Mucosa of rectum (tissue), 2 donors: ENCODE measurements around the gene SKAP1.

Source experiments
- H3K27ac ChIP-seq, 2 donors: one replicate each; pipeline ENCODE4 v1.7.0; 2013; ENCODE audit warnings: inconsistent platforms in 2 of 2, low read depth in 2 of 2, low read length in 2 of 2
- H3K27me3 ChIP-seq, 2 donors: one replicate each; pipeline ENCODE4 v1.7.0; 2013; ENCODE audit warnings: low read length in 2 of 2; ENCODE audit not compliant: control insufficient read depth in 2 of 2, insufficient read depth in 2 of 2
- H3K36me3 ChIP-seq, 2 donors: one replicate each; pipeline ENCODE4 v1.7.0; 2013; ENCODE audit warnings: low read length in 2 of 2; ENCODE audit not compliant: control insufficient read depth in 2 of 2, insufficient read depth in 2 of 2
- H3K4me1 ChIP-seq, 2 donors: one replicate each; pipeline ENCODE4 v1.7.0; 2013; ENCODE audit warnings: low read length in 2 of 2, mild to moderate bottlenecking in 1 of 2; ENCODE audit not compliant: control insufficient read depth in 2 of 2, insufficient read depth in 2 of 2
- H3K4me3 ChIP-seq, 2 donors: one replicate each; pipeline ENCODE4 v1.7.0; 2013; ENCODE audit warnings: low read length in 2 of 2
- H3K9ac ChIP-seq, 2 donors: one replicate each; pipeline ENCODE4 v1.7.0; 2013; ENCODE audit warnings: low read length in 2 of 2, low read depth in 1 of 2, mild to moderate bottlenecking in 1 of 2
- H3K9me3 ChIP-seq, 2 donors: one replicate each; pipeline ENCODE4 v1.7.0; 2013; ENCODE audit warnings: low read length in 2 of 2; ENCODE audit not compliant: control insufficient read depth in 2 of 2
- donor health status: healthy.
- donor health status: Normal muscosa, but diverticular disease.

Gene SKAP1

DNA sequence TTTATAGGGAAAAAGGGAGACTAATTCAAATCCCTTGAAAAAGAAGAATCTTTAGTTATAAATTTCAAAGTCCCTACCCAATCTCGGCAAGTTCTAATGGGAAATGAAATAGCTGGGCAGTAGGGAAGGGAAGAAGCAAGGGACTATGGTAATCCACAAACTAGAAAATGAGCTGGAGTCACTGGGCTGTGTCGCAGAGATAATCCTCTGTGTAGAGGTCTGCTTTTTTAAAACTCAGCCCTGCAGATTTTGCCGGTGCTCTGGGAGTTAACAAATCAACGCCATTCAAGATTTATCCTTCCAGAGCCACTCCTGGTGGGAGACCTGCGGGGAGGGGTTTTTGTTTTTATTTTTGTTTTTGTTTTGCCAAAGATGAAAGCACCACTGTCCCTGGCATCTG is 301.6 kb downstream of the SKAP1 start:
- Histone ChIP-seq H3K4me3 (no peak overlapping the region), H3K9me3 (no peaks in the 10 kb centered on the region), H3K4me1 (no peaks in the 10 kb centered on the region), H3K27me3 (no peaks in the 10 kb centered on the region), H3K27ac (no peak overlapping the region), H3K36me3 (peaks cover 4 to 11% of the 10 kb centered on the region in 2 donors), H3K9ac (no peak overlapping the region)

DNA sequence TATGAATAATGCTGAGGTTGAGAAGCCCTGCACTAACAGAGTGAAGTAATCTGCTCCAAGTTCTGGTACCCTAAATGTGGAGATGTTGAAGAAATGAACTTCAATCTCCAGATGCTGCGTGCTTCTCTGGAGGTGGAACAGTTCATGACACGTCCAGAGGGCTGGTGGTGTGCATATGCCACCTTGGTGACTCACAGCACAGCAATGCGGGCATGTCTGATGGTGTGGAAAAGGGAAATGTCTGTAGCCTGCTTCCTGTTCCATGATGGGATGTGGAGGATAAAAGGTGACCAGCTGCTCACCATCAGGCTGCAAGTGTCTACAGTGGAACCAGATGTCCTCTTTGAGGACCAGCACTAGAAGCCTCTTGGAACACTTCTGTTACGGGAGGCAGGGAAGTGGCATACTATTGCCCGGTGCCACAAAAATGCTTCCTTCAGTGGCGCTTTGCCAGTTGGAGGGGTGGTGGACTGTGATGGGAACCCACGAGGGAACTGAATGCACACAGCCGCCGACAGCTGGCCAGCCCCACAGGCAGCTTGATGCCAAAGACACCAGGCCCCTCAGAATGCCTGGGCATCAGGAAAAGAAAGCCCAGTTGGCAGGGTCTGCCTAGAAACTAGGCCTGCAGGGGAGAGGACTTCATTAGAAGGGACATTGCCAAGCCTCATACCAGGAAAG is 302.5 kb downstream of the SKAP1 start:
- H3K27me3 ChIP-seq: no peaks in the 10 kb centered on the region
- H3K27ac ChIP-seq: no peak overlapping the region
- no peak overlapping the region for H3K9ac ChIP-seq
- H3K4me3 ChIP-seq: no peak overlapping the region
- H3K9me3 ChIP-seq: no peaks in the 10 kb centered on the region
- no peaks in the 10 kb centered on the region for H3K4me1 ChIP-seq
- H3K36me3 ChIP-seq: peaks cover 13 to 20% of the 10 kb centered on the region in 2 donors

DNA sequence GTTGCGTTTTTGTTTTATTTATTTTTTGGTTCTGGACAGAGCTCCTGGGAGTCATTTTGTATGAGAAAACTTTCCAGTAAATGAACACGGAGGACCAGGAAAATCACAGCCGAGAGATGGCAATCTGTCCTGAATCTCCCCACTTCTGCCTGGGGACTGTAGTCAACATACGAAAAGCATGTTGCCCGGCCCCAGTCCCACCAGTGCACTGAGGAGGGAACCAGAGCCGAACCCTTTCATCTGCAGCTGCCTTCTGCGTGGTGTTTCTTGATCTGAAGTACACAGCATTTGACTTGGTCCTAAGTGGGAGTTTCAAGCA is 303.5 kb downstream of the SKAP1 start:
- H3K9me3 ChIP-seq: no peaks in the 10 kb centered on the region
- no peak overlapping the region for H3K9ac ChIP-seq
- peaks cover 23 to 30% of the 10 kb centered on the region in 2 donors for H3K36me3 ChIP-seq
- no peak overlapping the region for H3K27ac ChIP-seq
- H3K27me3 ChIP-seq: no peaks in the 10 kb centered on the region
- no peak overlapping the region for H3K4me3 ChIP-seq
- no peaks in the 10 kb centered on the region for H3K4me1 ChIP-seq

DNA sequence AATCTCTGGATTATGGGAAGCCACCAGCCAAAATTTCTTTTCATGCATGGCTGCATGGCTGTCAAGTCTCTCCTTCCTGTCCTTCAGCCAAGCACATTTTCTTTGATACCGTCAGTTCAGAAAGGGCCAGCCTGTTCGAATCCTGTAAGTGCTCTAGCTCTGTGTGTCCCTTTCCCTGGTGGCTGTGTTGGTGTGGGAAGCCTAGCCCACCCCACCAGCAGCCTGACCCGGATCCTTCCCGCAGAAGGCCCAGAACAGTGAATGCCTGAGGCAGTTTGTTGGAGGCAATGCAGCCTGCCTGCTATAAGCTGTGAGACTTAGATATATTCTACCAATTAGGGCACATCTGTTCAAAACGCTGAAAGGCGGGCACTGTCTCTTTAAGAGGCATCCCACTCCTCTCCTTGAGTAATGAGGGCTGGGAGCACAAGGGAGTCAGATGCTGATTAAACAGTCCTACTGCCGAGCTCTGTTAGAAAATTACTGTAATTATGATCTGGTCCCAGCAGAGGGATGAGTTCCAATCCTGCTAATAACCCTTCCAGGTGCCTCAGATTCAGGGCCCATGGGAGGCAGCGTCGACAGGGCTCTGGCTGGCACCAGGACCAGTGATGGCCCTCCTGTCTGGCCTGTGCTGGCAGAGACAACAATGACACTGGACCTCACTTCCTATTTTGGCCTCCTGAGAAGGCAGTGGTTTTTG is 304.0 kb downstream of the SKAP1 start:
- peaks cover 28 to 35% of the 10 kb centered on the region in 2 donors for H3K36me3 ChIP-seq
- H3K4me3 ChIP-seq: no peak overlapping the region
- no peaks in the 10 kb centered on the region for H3K4me1 ChIP-seq
- H3K9me3 ChIP-seq: no peaks in the 10 kb centered on the region
- no peak overlapping the region for H3K27ac ChIP-seq
- H3K27me3 ChIP-seq: no peaks in the 10 kb centered on the region
- H3K9ac ChIP-seq: no peak overlapping the region

DNA sequence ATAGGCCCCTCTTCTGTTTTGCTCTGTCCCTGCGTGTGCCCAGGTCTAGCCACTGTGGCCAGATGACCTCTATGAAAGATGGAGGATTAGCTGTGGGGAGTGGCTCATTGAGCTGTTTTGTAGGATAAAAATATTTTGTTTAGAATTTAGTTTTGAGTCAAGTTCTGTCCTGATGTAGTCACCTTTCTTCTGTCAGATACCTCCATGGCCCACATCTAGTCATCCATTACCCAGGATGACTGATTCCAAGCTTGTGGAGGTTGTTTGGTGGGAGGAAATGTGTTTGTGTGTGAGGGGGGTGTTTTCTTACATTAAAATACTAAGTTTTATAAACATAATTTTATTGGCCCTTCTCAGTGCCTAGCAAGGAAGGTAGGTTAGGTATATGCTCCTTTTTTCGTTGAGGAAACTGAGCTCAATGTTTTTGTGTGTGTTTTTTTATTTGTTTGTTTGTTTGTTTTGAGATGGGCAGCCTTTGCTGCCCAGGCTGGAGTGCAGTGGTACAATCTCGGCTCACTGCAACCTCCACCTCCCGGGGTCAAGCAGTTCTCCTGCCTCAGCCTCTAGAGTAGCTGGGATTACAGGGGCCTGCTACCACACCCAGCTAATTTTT is 306.1 kb downstream of the SKAP1 start:
- Histone ChIP-seq H3K9me3 (no peaks in the 10 kb centered on the region), H3K27me3 (no peaks in the 10 kb centered on the region), H3K9ac (no peak overlapping the region), H3K27ac (no peak overlapping the region), H3K36me3 (peaks cover 33 to 40% of the 10 kb centered on the region in 2 donors), H3K4me3 (no peak overlapping the region), H3K4me1 (no peaks in the 10 kb centered on the region)

DNA sequence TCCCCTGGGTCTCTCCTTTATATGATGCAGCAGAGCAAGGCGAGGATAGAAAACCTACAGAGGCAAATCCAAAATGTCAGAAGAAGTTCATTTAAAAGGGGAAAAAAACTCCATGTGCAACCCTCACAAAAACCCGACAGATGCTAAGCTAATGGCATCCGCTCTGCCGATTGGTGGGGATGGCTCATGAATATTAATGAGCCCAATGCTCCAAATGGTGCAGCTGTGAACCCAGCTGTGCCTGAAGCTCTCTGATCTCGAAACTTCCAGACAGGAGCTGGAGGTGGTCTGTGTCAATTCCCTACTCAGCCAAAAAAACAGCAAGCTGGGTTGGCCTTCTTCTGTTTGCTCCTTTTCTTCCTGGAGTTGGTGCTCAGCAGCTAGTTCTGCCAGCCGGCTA is 306.9 kb downstream of the SKAP1 start:
- Histone ChIP-seq H3K4me3 (no peak overlapping the region), H3K36me3 (peaks cover 33 to 47% of the 10 kb centered on the region in 2 donors), H3K27ac (no peak overlapping the region), H3K27me3 (no peaks in the 10 kb centered on the region), H3K4me1 (no peaks in the 10 kb centered on the region), H3K9me3 (no peaks in the 10 kb centered on the region), H3K9ac (no peak overlapping the region)

DNA sequence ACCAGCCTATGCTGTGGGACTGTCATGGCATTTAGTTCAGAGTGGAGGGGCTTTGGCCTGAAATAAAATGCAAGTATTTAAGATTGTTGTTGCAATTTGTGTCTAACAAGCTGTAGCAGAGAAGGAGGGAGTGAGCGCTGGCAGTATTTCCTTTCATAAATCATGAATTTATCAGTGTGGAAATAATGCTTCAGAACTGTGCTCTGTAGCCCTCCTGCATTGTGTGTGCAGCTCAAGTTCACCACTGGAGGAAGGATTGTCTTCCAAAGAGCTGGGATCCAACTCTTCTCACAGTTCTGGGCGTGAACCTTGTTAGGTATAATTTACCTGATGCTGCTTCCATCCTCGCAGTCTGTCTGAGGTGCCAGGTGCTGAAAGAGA is 307.4 kb downstream of the SKAP1 start:
- no peak overlapping the region for H3K9ac ChIP-seq
- peaks cover 37 to 52% of the 10 kb centered on the region in 2 donors for H3K36me3 ChIP-seq

DNA sequence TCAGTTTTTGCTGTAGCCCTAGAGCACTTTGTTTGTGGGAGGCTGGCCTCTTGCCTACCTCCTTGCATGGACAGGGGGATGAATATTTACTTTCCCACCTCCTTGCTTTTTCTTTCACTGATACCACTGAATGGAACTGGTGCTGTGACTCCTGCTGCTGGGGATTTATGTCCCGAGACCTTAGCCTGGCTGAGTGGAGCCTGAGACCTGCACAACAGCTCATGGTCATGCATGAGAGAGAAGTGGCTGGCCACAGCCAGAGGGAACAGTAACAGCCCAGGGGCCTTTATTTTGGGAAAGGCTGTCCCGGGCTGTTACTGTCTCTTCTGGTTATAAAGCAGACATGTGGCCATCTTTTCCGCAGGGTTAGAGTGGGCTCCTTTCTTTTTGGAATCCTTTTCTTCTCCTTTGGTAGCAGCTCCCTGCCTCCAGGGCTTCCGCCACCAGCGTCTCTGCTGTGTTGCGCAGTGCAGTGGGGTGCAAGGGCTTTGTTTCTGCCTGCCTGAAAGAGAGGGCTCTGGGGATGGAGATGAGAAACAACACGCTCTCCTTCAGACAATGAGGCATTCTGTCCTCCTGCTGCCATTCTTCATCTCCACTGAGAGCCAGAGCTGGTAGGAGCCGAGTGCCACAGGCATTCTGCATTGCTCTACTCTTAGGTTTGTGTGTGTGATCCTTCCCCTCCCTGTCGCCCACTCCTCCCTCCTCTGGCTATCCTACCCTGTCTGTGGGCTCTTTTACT is 307.9 kb downstream of the SKAP1 start:
- no peaks in the 10 kb centered on the region for H3K27me3 ChIP-seq
- no peak overlapping the region for H3K4me3 ChIP-seq
- H3K9ac ChIP-seq: no peak overlapping the region
- no peak overlapping the region for H3K27ac ChIP-seq
- H3K4me1 ChIP-seq: no peaks in the 10 kb centered on the region
- H3K36me3 ChIP-seq: peaks cover 40 to 53% of the 10 kb centered on the region in 2 donors
- no peaks in the 10 kb centered on the region for H3K9me3 ChIP-seq

More for the DNA sequence above, 307.4 kb downstream of the SKAP1 start:
- Histone ChIP-seq H3K9me3 (no peaks in the 10 kb centered on the region), H3K27ac (no peak overlapping the region), H3K27me3 (no peaks in the 10 kb centered on the region), H3K4me3 (no peak overlapping the region), H3K4me1 (no peaks in the 10 kb centered on the region)

DNA sequence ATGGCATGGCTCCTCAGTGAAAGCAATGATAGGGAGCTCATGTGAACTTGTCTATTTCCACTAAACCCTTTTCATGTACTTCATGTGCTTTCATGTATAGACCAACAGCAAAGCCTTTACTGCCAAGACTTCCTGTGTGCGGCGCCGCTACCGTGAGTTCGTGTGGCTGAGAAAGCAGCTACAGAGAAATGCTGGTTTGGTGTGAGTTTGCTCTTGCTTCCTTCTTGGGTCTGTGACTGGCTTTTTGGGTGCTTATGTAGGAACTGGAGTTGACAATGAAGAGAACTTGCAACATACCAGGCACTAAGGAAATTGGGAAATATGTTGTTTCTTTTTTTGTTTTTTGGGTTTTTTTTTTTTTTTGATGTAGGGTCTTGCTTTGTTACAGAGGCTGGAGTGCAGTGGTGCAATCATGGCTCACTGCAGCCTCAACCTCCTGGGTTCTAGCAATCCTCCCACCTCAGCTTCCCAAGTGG is 316.8 kb downstream of the SKAP1 start:
- Histone ChIP-seq H3K36me3 (peaks cover 7 to 13% of the 10 kb centered on the region in 2 donors), H3K27ac (peak overlapping the region in 1 of 2 donors; percentile 38), H3K27me3 (no peaks in the 10 kb centered on the region), H3K4me1 (peaks cover 3 to 4% of the 10 kb centered on the region in 2 donors), H3K4me3 (no peak overlapping the region), H3K9ac (no peak overlapping the region), H3K9me3 (no peaks in the 10 kb centered on the region)

DNA sequence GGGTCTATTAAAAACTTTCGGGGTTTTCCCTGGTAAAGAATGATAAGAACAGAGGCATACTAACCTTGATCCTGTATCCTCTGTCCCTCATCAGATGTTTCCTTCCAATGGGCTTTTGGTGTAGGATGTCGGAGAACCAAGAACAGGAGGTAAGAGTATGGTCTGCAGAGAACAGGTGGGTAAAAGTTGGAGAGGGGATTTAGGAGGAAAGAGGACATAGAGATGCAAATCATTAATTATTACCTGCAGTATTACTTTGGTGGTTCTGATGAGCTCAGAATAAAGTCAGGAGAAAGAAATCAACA is 318.1 kb downstream of the SKAP1 start:
- Histone ChIP-seq H3K27ac (no peak overlapping the region), H3K27me3 (no peaks in the 10 kb centered on the region), H3K9me3 (no peaks in the 10 kb centered on the region), H3K4me3 (no peak overlapping the region), H3K9ac (no peak overlapping the region), H3K4me1 (peaks cover 6% of the 10 kb centered on the region in 2 donors), H3K36me3 (peaks cover 0 to 6% of the 10 kb centered on the region in 2 donors)
